Ectodermal cell (in vitro differentiated cells): ENCODE data around the gene BCHE.

Experiments
- H3K27ac ChIP-seq: 2 replicates; pipeline ENCODE4 v1.7.0; 2013; ENCODE audit warnings: mild to moderate bottlenecking, low read depth, low read length; ENCODE audit not compliant: insufficient read depth, poor library complexity, severe bottlenecking
- H3K27me3 ChIP-seq: 2 replicates; pipeline ENCODE4 v1.7.0; 2013; ENCODE audit warnings: mild to moderate bottlenecking, low read length; ENCODE audit not compliant: insufficient read depth, control insufficient read depth, poor library complexity, severe bottlenecking
- H3K36me3 ChIP-seq: one replicate; pipeline ENCODE4 v1.7.0; 2013; ENCODE audit warnings: low read length; ENCODE audit not compliant: control insufficient read depth, insufficient read depth
- H3K4me1 ChIP-seq: one replicate; pipeline ENCODE4 v1.7.0; 2013; ENCODE audit warnings: low read length; ENCODE audit not compliant: control insufficient read depth, insufficient read depth
- H3K4me3 ChIP-seq: 2 replicates; pipeline ENCODE4 v1.7.0; 2013; ENCODE audit warnings: low read depth, low read length, control low read depth; ENCODE audit not compliant: insufficient read depth
- H3K9me3 ChIP-seq: 2 replicates; pipeline ENCODE4 v1.7.0; 2013; ENCODE audit warnings: mild to moderate bottlenecking, low read length, moderate library complexity; ENCODE audit not compliant: control insufficient read depth
- WGBS, 2 experiments: methylation state at CpG; one replicate each; pipeline ENCODE4 v1.1.7; 2013; ENCODE audit warnings: missing lambda C conversion rate in 2 of 2; 5-methylcytosine and 5-hydroxymethylcytosine counted together

BCHE gene

DNA sequence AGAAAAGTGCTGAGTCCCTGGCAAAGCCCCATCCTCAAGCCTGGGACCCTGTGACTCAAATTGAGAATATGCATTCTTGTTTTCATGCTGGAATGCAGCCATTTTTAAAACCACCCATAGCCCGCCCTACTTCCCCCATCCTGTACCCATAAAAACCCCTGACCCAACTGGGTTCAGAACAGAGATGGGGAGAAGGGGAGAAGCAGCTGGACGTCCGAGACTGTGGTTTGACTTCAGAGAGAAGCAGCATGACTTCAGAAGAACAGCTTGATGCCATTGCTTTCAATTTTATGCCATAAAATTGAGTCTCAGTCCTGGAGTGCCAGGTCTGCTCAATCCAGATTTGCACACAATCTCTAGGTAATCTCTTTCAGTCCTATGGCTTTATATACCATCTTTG, 78.2 kb downstream of the BCHE start:
- Histone ChIP-seq H3K9me3 (no peaks in the 10 kb centered on the region), H3K4me3 (no peak overlapping the region), H3K27me3 (no peaks in the 10 kb centered on the region), H3K4me1 (no peaks in the 10 kb centered on the region), H3K36me3 (no peaks in the 10 kb centered on the region), H3K27ac (no peak overlapping the region)
- 92 to 95% methylated on average over 2 to 3 of the region's 3 CpGs for WGBS, 2 experiments

DNA sequence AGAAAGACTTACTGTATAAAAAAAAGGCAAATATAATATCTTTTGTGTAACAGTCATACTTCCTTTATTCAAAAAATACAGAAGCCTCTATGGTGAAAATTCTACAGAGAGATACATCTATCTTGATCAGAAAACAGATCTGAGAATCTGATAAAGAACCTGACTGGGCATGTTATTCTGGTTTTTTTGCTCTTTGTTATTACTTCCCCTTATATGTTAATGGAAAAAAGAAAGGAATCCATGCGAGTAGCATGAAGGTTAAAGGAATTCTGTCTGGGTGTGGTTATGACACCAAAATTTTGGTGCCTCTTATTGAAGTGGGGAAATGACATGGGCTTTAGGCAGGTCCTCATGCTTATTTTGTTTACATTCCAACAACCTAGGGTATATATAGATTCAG, 81.7 kb downstream of the BCHE start:
- no peaks in the 10 kb centered on the region for H3K36me3 ChIP-seq
- H3K9me3 ChIP-seq = no peaks in the 10 kb centered on the region
- WGBS, 2 experiments = 88 to 100% methylated on average over 1 of the region's 1 CpG
- H3K4me3 ChIP-seq = no peak overlapping the region
- H3K27me3 ChIP-seq = no peaks in the 10 kb centered on the region
- H3K4me1 ChIP-seq = no peaks in the 10 kb centered on the region
- no peak overlapping the region for H3K27ac ChIP-seq

DNA sequence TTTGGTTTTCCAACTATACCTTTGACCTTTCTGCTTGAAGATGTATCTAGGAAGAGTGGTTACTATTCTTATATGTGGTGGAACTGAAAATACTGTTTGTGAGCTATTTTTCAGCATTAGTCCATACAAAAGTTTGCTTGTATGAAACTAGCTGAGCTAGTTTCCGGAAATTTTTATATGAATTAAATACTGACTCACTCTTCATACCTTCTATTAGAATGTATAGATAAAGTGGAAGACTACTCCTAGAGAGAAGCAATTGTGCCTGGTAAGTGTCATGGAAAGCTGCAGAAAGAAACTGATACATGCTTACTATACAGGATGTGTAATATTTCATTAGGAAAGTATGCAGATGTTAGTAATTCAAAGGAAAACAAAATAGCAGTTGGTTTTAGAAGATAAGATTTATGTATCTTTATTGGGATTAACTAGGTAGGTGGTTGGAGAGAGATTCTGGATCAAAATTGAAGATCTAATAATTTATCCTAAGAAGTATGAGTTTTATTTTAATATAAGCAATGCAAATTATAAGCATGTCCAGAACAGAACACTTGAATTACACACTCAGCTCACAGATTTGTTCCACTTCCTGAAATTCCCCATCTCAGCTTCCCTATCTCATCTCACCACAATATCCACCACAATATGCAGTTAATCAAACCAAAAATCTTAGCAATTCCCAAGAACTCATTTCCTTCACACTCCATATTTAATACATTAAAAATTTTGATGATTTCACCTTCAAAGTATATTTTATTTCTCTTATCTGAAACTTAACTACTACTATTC, 82.8 kb downstream of the BCHE start:
- WGBS, 2 experiments = no CpG with 5 or more reads among the region's 1 CpG
- H3K9me3 ChIP-seq = no peaks in the 10 kb centered on the region
- H3K27me3 ChIP-seq = no peaks in the 10 kb centered on the region
- H3K4me3 ChIP-seq = no peak overlapping the region
- no peak overlapping the region for H3K27ac ChIP-seq
- no peaks in the 10 kb centered on the region for H3K4me1 ChIP-seq
- no peaks in the 10 kb centered on the region for H3K36me3 ChIP-seq

DNA sequence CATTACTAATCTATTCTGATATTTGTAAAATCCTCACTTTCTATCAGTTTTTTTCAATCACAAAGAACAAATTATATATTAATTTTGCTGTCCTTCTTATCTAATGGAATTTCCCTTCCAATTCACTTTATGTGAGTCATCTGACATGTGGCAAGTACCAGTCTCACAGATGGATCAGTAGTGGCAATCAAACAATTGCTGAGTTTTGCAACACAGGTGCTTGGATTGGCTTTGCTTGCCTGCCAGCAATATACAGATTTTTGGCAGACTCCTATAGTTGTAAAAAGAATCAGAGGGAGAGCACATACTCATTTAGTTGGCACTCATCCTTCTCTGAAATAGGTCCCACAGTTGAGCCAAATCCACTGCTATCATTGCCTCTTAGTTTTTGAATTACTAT, 83.7 kb downstream of the BCHE start:
- H3K4me1 ChIP-seq = no peaks in the 10 kb centered on the region
- H3K4me3 ChIP-seq = no peak overlapping the region

DNA sequence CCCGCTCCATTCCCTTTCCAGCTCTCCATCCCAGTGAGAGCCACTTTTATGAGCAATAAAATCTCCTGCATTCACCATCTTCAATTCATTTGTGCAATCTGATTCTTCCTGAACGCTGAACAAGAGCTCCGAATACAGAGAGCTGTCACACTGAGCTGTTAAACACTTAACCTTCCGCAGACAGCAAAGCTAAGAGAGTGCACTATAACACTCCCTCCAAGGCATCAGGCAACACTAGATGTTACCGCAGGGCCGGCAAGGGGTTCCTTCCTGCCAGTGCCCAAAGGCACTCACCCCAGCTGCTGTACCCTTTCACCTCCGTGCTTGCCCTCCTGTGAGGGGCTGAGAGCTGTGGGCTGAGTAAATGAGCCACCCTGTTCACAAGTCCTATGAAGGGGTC, 85.6 kb downstream of the BCHE start:
- H3K36me3 ChIP-seq = no peaks in the 10 kb centered on the region
- H3K27me3 ChIP-seq = no peaks in the 10 kb centered on the region
- no peak overlapping the region for H3K4me3 ChIP-seq
- H3K27ac ChIP-seq = no peak overlapping the region
- WGBS, 2 experiments = 77 to 93% methylated on average over 7 of the region's 7 CpGs
- no peaks in the 10 kb centered on the region for H3K4me1 ChIP-seq
- H3K9me3 ChIP-seq = no peaks in the 10 kb centered on the region

More for the DNA sequence above, 83.7 kb downstream of the BCHE start:
- H3K27ac ChIP-seq = no peak overlapping the region
- H3K36me3 ChIP-seq = no peaks in the 10 kb centered on the region
- no peaks in the 10 kb centered on the region for H3K9me3 ChIP-seq
- H3K27me3 ChIP-seq = no peaks in the 10 kb centered on the region

DNA sequence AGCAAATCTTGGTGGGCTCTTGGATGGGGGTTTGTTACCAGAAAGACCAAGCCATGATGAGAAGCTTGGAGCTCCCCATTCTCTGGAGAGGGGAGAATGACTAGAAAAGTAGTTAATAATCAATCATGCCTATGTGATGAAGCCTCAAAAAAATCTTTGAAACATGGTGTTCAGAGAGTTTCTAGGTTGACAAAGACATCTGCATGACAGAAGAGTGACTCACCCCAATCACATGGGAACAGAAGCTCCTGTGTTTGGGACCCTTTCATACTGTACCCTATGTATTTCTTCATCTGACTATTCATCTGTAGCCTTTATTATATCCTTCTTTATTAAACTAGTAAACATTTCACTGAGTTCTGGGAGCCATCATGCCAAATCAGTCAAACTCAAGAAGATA, 87.4 kb downstream of the BCHE start:
- no peak overlapping the region for H3K27ac ChIP-seq
- no peaks in the 10 kb centered on the region for H3K27me3 ChIP-seq
- no peaks in the 10 kb centered on the region for H3K36me3 ChIP-seq
- no peaks in the 10 kb centered on the region for H3K9me3 ChIP-seq
- H3K4me1 ChIP-seq = no peaks in the 10 kb centered on the region
- no peak overlapping the region for H3K4me3 ChIP-seq

DNA sequence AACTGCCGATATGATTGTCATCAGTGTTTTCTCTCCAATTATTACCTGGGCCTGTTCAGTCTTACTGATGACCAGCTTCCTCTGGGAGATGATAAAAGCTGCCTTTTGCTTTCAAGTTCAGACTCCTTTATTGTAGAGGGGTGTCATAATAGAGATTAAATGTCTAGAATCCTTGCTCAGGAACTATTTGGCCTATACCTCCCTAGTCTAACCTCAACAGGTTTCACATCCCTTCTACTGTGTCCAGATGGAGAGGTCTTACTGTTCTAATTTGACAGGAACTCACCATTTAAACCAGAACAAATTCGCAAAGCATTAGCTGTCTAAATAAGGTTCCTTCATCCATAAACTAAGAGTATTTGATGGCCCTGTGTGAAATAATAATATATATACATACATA, 88.0 kb downstream of the BCHE start:
- H3K4me3 ChIP-seq = no peak overlapping the region
- no peak overlapping the region for H3K27ac ChIP-seq
- 90 to 95% methylated on average over 1 to 2 of the region's 2 CpGs for WGBS, 2 experiments
- no peaks in the 10 kb centered on the region for H3K27me3 ChIP-seq
- no peaks in the 10 kb centered on the region for H3K9me3 ChIP-seq
- H3K4me1 ChIP-seq = no peaks in the 10 kb centered on the region
- H3K36me3 ChIP-seq = no peaks in the 10 kb centered on the region

DNA sequence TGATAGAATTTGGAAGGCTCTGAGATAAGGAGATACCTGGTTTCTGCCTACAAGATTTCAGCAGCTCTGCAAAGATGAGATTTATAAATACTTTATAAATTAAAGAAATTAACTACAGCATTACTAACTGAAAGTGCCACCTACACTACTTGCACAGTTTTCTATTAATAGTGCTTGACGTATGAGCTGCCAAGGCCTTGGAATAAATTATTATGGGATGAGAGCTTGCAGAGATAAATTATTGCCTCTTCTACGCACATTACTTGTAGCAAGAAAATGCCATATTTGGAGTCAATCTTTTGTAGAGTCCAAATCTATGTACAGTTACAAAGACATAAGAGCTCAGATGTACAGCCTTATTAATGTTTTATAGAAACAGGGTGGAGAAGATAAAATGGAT, 89.1 kb downstream of the BCHE start:
- Histone ChIP-seq H3K4me3 (no peak overlapping the region), H3K4me1 (no peaks in the 10 kb centered on the region), H3K9me3 (no peaks in the 10 kb centered on the region), H3K36me3 (no peaks in the 10 kb centered on the region), H3K27ac (no peak overlapping the region), H3K27me3 (no peaks in the 10 kb centered on the region)
- 90 to 100% methylated on average over 2 of the region's 2 CpGs for WGBS, 2 experiments

DNA sequence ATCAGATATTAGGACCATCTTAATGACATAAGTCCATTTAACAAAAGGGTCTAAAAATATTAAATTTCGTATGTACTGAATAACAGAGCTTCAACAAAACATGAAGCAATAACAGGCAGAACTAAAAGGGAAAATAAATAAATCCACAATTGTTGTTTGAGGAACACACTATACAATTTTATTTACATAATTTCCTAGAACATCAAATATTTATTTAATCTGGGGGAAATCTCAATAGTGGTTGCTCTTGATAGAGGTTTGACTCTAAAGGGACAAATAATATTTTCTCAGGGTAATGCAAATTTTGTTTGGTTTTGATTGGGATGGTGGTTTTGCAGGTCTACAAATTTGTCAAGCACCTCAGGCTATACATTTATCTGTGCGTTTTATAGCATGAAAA, 90.3 kb downstream of the BCHE start:
- Histone ChIP-seq H3K27ac (no peak overlapping the region), H3K4me3 (no peak overlapping the region), H3K36me3 (no peaks in the 10 kb centered on the region), H3K9me3 (no peaks in the 10 kb centered on the region), H3K4me1 (no peaks in the 10 kb centered on the region), H3K27me3 (no peaks in the 10 kb centered on the region)
- WGBS, 2 experiments = 85 to 100% methylated on average over 1 to 2 of the region's 2 CpGs

DNA sequence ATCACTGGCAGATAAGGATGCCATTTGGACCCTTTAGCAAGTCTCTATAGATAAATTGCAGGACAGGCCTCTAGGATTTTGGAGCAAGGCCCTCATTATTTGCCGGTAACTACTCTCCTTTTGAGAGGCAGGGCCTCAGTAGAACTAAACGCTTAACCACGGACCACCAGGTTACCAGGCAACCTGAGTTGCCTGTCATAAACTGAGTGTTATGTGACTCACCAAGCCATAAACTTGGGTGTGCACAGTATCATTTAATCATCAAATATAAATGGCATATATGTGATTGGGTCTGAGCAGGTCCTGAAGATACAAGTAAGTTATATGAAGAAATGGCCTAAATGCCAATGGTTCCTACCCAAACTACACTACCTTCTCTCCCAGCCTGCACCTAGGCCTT, 93.2 kb downstream of the BCHE start:
- H3K9me3 ChIP-seq = no peaks in the 10 kb centered on the region
- H3K4me3 ChIP-seq = no peak overlapping the region
- H3K4me1 ChIP-seq = no peaks in the 10 kb centered on the region
- no peaks in the 10 kb centered on the region for H3K36me3 ChIP-seq
- WGBS, 2 experiments = 94 to 97% methylated on average over 3 of the region's 3 CpGs
- no peaks in the 10 kb centered on the region for H3K27me3 ChIP-seq
- H3K27ac ChIP-seq = no peak overlapping the region

DNA sequence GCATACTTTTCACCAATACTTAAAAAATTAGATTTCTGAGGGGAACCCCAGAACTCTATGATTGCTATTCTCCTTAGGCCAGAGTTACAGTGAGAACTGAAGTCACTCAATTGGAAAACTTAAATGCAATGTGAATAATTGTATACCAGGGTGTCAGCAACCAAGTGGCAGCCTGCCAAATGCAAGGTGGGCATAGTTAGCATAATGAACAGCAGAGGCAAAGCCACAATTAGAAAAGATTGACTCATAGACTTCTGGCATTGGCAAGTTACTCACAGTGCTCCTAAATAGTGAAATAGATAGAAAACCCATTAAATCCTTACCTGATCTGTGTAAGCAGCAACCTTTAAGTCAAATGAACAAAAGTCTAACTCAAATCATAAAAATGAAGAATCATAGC, 94.9 kb downstream of the BCHE start:
- no peaks in the 10 kb centered on the region for H3K27me3 ChIP-seq
- no peaks in the 10 kb centered on the region for H3K36me3 ChIP-seq
- no peak overlapping the region for H3K27ac ChIP-seq
- no peak overlapping the region for H3K4me3 ChIP-seq
- no peaks in the 10 kb centered on the region for H3K9me3 ChIP-seq
- no peaks in the 10 kb centered on the region for H3K4me1 ChIP-seq
